GM18951 (cell line): ENCODE results near the gene CCDC157.

ENCODE experiments used
- POLR2A ChIP-seq: IDR thresholded peaks from 4 replicates; pipeline ENCODE4 v1.6.1; 2011; ENCODE audit warnings: mild to moderate bottlenecking; ENCODE audit not compliant: insufficient read length, insufficient read depth; ENCODE audit errors: extremely low read depth
- in situ Hi-C: fragments of 300-500 bp; cut with MboI; formaldehyde crosslinking; loops from one replicate; pipeline ENCODE4 v1.12.0; 2022; ENCODE audit warnings: low sequenced_read_pairs, mixed read lengths, inconsistent platforms; ENCODE audit not compliant: unreplicated experiment

The CCDC157 gene

DNA sequence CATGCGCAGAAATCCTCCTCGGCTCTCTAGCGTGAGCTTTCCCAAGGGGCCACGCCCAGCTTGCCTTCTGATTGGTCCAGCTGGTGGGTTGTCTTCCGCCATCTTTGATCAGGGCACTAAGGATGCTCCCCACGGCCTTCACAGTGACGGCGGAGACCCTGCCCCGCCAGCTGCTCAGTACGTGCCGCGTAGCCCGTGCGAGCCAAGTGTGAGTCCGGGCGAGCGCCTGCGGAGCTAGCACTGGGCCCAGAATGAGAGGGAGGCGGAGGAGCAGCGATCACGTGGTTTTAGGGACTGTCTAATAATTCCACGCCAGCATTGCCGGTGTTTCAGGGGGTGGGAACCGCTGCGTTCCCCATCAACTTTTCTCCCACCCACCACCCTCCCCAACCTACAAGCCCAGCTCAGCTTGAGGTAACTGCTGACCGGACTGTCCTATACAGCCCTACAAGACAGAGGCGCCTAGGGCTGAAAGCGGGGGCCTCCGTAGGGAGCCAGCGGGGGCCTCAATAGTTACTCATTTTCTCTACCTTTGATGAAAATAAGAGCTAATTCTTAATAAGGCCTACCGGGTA, 67.2 kb downstream of the CCDC157 start:
- peak; percentile 76 for TF ChIP-seq POLR2A
- in situ Hi-C loops = no loop called here

- in situ Hi-C loops = no loop called here
Observed at GRCh38 chr22:30424534-30425326, 67.9 kb downstream of the CCDC157 start.

DNA sequence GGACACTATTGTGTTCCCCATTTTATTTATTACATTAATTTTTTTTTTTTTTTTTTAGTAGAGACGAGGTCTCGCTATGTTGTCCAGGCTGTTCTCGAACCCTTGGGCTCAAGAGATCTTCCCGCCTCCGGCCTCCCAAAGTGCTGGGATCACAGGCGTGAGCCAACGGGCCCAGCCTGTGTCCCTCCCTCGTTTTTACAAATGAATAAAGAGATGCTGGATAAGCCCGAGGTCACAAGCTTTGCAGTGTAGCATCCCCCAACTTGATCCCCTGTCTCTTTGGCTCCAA, 68.5 kb downstream of the CCDC157 start:
- no peak for TF ChIP-seq POLR2A
- in situ Hi-C loops = no loop called here

More at GRCh38 chr22:30424534-30425326, 67.9 kb downstream of the CCDC157 start:
- no peak for TF ChIP-seq POLR2A

GRCh38 chr22:30425616-30426387, 69.0 kb downstream of the CCDC157 start, which contains the start of gene MTFP1:
Gene MTFP1, plus strand, starts transcription at chr22:30425768. Its CDS starts 112 bp downstream, at chr22:30425880.
- TF ChIP-seq POLR2A = peak; percentile 79
- in situ Hi-C loops = no loop called here
